HG03135 (cell line): ENCODE data around the gene DOK3.

Experiments
- ATAC-seq: cut with Tn5 transposase; IDR thresholded peaks from one replicate; pipeline ENCODE4 v1.9.1; 2021; ENCODE audit warnings: mild to moderate bottlenecking, moderate library complexity; ENCODE audit not compliant: unreplicated experiment

Gene DOK3

DNA sequence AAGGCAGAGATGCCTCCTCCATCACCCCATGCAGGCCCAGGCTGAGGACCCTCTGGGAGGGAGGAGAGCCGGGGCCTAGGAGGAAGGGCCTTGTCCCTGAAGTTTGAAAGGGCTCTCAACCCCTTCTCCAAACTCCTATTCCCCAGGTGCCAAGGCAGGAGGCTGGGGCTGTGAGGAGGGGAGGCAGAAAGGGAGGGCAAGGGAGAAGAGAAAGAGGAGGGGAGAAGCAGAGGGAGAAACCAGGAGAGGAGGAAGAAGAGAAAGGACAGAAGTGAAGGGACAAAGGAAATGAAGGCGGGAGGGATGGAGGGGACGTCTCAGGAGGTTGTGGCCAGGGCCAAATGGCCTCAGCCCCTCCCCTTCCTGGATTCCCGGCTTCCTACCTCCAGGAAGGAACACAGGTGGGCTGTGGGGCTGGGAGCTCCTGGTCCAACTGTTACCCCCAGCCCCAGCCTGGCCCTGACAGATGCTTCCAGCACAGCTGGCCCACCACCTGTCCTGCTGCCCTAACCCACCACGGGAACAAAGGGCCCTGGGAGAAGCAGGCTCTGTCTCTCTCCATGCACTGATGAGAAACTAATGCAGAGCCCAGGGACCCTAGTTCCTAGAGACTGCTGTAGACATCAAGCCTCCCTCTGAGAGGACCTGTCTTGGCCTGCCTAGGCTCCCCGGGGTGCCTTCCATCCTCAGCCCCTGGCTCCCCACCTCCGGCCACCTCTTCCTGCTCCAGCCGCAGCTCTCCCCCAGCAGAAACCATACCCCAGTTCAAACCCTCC, 39.7 kb downstream of the DOK3 start:
- ATAC-seq: no peak

DNA sequence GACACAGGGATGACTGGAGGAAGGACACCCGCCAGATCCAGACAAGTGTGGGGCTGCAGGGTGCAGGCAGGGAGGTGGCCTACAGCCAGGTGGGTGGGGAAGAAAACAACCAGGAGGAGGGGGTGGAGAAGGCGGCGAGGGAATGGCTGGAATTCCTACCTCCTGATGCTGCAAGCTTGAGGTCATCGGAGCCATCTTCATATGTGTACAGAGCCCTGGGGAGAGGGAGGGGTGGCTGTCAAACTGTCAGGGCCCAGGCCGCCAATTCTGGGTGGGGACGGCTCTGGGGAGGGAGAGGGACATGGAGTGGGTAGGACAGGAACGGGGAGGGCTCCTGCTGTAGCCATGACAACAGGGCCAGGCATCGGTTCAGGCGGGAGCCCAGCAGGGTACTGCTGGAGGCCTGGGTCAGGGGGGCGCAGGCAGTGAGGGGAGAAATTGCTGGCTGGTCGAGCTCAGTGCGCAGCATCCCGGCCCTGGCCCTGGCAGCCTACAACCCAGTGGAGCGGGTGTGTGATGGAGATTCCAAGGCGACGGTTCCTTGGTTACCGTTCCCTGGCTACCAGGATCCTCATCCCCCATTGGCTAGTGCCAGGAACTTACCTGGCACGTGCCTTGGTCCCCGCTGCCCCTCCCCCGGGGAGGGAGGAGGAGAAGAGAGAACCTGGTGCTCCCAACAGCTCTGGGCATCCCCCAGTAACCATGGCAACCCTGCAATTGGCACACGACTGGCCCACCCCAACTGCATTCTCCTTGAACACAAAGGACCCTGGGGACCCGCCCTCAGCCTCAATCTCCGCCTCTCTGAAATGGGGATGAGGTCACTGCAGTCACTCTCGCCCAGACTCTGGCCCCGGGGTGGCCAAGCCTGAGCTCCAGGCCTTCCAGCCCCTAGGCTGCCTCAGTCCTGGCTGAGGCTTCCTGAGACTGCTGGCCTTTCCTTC, 40.7 kb downstream of the DOK3 start:
- ATAC-seq: no peak

DNA sequence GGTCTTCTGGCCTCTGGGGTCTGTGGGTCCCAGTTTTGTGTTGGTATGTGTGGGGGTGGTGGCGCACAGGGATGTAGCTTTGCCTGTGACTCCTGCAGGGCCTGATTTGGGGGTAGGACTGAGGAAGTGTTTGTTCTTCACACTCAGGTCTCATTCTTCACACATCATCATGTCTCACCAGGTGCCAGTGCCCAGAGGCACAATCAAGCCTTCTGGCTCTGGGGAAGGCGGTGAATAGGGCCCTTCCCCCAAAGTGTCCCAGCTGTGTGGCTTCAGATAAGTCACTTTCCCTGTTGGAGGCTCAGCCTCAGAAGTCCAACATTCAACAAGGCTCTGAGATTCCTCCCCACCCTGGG, 41.3 kb downstream of the DOK3 start:
- ATAC-seq: no peak

DNA sequence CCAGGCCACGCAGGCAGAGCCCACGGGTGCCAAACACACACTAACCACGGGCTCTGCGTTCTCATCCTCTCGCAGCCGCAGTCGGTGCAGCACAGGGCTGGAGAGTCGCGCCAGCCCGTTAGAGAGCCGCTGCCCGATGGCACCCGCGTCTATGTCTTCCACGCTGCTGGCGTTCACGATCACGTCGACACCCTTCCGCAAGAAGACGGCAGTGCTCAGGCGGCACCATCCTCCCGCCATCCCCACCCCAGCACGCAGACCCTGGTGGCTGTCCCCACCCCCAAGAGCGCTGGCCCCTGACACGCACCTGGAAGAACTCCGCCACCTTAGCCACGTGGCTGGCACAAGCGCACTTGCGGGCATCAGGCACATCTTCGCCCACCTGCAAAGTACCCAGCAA, 42.2 kb downstream of the DOK3 start:
- ATAC-seq: no peak

DNA sequence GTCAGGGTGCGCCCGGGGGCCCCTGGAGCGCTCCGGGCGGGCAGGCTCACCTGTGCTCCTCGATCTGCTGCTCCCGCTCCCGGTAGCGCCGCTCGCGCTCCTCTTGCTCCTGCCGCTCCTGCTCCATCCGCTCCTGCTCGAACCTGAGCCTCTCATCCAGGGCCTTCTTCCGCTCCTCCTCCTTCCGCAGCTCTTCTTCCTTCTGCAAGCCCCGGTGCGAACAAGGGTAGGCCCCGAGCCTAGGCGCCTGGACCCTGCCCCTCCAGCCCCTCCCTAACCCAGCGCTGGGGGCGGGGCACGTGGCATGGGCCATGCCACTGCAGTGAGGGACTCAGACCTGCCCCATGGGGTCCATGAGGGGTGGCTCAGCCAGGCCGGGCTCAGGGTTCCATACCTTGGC, 42.8 kb downstream of the DOK3 start:
- no peak for ATAC-seq

DNA sequence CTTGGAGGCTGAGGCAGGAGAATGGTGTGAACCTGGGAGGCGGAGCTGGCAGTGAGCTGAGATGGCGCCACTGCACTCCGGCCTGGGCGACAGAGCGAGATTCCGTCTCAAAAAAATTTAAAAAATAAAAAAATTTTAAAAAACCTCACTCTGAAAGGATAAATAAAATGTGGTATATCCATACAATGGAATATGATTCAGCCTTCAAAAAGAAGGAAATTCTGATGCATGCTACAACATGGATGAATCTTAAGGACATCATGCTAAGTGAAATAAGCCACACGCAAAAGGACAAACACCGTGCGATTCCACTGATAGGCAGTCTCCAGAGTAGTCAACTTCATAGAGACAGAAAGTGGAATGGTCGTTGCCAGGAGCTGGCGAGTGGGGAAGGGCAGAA, 44.6 kb downstream of the DOK3 start:
- no peak for ATAC-seq

DNA sequence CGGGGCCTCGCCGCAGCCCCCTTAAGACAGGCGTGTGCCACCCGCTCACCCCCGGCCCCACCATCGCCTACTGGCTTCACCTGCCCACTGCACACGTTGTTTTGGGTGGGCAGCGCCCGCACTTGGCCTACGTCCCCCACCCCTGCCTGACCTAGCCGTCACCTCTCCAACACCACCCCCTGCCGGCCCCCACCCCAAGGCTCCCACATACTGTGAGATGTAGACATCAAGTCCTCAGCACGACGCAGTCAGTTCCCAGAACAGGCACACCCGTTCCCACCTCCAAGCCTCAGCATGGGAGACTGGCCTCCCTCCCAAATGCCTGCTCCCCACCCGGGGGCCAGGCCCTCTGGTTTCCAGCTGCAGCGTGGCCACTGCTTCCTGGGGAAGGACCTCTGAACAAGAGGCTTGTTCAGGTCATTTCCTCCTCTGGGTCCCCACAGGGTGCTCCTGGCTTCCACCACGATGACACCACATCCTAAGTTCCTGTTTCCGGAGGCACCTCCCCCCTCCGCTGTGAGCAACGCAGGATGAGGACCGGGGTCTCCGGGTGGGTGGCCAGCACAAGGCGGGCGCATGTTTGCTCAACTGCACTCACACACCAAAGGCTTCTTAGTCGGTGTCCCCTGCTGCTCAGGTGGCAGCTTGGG, 47.5 kb downstream of the DOK3 start:
- ATAC-seq: no peak

DNA sequence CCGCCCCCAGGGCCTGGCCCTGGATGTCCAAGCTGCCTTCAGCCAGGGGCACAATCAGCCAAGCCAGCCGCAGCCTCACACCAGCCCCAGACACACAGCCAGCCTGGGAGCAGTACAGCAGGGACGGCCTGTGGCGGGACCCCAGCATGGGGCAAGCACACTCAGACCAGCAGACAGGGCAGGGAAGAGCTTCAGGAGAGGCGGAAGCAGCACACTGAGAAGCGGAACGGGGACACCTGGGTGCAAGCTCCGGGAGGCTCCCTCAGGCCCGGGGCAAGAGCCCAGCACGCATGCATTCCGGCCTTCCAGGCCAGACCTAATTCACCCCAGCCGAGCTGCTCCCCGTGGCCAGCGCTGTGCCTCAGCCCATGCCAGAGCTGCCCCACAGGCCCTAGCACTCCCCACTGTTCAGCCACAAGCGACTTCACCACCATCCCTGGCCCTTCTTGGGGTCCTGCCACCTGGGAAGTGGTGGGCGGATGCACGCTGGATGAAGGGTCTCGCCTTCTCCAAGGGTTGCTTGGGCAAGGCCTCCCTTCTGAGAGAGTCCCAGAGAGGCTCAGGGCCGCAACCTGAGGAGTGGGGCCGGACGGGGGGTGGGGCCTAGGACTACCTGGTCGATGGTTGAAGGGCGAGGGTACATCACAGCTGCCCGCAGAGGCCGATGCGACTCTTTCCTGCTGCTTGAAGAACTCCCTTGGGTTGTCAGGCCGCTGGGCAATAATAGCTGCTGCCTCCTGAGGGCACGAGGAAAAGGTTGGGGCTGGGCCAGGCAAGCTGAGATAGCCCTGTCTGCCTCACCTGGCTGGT, 49.6 kb downstream of the DOK3 start:
- no peak for ATAC-seq

DNA sequence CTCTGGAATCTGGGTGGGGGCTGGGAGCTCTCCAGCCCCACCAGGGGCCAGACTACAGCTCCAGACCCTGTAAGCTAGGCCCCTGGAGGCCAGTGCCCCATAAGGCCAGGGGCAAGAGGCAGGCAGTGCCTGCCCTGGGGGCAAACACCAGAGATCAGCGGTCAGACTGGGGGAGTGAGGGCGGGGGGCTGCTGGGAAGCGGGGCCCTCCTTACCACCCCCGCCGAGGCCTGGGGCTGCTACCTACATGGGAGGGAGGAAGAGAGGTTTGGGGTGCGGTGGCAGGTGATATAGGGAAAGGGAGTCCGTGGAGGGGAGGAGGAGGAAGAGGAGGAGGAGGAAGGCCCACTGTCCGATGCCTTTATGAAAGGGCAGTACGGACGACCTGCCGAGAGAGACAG, 50.3 kb downstream of the DOK3 start:
- ATAC-seq: no peak

DNA sequence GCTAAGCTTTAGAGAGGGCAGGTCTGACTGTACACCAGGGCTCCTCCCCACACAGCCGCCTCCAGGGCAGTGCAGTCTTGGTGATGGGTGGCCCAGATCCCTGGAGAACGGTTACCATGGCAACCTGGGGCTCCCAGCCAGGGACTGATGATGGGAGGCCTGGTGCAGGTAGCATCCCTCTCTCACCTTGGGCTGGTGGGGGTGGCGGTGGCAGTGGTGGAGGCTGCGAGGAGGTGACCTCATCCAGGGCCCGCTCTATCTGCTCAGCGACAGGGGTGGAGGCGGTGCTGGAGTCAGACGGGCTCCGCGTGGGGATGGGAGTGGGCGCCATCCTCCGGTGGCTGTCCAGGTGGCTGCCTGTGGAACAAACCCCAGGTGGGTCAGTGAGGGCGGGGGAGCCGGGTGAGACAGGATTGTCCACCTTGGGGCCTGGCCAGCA, 50.7 kb downstream of the DOK3 start:
- ATAC-seq: no peak

DNA sequence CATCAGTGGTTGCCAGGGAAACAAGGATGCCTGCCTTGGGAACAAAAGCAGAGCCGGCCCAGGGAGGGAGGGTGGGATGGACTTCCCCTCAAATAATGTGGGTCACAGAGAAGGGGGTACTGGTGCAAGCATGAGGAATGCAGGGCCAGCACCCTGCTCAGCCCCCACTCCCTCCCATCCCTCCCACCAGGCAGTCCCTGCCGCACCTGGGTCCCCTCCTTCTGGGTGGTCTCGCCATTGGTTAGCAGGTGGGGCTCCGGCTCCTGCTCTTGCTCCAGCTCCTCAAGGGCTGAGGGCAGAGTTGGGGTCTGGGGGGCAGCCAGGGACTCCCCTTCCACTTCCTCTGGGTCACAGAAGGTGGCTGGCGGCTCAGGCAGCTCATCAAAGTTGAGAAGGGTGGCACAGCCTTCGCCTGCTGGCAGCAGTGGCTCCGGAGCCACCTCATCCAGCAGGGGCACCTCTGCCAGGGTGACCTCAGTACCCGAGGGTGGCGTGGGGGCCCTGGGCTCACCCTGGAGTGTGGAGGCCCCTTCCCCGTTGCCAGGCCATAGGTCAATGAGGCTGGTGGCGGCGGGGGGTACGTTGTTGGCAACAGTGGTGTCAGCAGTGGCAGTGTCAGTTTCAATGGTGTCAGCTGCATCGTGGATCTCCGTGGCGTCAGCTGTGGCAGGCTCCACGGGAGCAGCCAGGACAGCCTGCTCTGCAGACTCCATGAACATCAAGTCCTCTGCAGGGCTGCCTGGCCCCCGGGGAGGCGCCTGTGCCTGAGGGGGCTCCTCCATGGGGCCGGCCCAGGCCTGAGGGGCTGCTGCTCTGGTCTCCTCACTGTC, 51.6 kb downstream of the DOK3 start:
- no peak for ATAC-seq

DNA sequence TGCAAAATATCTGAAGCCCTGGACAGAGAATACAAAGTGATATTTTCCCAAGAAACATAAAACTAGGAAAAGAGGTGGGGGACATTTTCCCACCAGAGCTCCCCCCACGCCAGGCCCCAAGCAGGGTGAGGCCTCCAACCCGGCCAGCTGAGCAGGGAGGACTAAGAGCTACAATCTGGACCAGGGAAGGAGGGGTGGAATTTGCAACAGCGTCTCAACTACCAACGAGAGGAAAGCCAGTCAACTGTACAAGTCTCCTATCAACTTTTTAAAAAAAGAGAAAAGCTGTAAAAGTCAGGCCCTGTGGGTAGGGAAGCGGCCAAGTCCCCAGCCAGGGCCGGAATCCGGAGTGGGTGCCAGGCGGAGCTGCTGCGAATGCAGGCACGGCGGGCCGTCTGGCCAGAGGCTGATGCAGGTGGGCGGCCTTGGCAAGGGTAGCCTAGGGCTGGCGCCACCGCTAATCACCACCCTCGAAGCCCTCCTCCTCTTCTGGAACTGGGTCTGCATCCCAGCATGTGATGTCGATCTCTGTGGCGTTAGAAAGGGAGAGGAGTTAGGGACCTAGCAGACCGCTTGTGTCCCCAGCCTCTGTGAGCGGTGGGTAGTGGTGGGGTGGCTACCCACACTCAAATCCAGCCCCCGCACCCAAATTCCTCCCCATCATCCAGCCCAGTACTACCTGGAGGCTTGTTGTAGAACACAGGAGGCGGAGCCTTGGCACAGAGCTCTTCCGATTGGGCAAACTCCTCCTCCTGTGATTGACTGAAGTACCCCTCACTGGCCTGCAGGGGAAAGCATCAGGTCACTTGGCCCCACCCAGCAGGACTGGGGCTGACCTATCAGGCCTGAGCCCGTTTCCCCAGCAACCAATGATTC, 52.4 kb downstream of the DOK3 start:
- peak; percentile 47 for ATAC-seq

DNA sequence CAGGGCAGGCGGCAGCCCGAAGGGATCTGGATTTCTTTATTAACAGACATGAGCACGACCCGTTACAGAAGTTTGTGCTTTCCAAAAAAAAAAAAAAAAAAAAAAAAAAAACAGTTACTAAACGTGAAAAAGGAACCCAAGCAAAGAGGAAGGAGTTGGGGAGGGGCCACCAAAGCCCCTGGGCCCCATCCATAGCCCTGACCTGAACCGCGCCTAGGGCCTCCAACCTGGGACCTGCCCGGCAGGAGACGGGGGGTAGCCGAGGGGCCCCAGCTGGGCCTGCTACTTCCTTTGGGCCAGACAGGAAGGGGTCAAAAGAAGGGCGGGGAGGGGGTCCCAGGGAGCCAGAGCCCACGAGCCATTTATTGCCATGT, 53.0 kb downstream of the DOK3 start:
- no peak for ATAC-seq

DNA sequence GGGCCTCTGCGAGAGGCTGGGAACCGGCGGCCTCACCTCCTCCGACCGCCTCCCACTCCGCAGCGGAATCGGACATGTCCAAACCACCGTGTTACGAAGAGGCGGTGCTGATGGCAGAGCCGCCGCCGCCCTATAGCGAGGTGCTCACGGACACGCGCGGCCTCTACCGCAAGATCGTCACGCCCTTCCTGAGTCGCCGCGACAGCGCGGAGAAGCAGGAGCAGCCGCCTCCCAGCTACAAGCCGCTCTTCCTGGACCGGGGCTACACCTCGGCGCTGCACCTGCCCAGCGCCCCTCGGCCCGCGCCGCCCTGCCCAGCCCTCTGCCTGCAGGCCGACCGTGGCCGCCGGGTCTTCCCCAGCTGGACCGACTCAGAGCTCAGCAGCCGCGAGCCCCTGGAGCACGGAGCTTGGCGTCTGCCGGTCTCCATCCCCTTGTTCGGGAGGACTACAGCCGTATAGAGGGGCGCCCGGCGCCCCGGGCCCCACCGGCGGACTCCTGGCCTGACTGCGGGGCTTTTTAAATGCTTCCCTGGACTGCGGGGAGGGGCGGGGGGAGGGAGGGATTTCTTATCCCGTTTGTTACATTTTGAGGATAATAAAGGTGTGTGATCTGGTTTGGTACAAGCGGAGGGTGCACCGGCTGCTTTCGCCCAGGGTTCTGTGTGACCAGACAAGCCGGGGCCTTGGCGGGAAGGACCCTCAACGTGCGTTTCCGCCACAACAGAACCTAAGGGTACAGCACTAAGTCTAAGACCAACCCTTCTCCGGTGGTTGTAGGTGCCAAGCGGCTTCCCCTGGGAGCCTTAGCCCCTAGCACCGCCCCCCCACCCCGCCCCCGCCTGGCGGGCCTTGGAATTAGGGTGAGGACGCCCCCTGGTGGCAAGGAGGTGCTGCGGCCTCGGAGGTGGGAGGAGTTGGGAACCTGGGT, 53.7 kb downstream of the DOK3 start:
- ATAC-seq: peak; percentile 21

DNA sequence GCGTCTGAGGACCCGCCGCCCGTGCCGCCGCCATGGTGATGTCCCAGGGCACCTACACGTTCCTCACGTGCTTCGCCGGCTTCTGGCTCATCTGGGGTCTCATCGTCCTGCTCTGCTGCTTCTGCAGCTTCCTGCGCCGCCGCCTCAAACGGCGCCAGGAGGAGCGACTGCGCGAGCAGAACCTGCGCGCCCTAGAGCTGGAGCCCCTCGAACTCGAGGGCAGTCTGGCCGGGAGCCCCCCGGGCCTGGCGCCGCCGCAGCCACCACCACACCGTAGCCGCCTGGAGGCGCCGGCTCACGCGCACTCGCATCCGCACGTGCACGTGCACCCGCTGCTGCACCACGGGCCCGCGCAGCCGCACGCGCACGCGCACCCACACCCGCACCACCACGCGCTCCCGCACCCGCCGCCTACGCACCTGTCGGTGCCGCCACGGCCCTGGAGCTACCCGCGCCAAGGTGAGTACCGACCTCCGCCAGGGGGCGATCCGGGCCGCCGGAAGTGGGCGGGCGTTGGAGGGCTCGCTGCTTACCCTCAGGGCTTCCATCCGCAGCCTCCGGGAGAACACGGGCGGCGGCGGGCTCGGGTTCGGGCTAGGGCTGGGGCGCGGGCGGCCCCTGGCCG, 54.5 kb downstream of the DOK3 start:
- ATAC-seq: peak; percentile 48

DNA sequence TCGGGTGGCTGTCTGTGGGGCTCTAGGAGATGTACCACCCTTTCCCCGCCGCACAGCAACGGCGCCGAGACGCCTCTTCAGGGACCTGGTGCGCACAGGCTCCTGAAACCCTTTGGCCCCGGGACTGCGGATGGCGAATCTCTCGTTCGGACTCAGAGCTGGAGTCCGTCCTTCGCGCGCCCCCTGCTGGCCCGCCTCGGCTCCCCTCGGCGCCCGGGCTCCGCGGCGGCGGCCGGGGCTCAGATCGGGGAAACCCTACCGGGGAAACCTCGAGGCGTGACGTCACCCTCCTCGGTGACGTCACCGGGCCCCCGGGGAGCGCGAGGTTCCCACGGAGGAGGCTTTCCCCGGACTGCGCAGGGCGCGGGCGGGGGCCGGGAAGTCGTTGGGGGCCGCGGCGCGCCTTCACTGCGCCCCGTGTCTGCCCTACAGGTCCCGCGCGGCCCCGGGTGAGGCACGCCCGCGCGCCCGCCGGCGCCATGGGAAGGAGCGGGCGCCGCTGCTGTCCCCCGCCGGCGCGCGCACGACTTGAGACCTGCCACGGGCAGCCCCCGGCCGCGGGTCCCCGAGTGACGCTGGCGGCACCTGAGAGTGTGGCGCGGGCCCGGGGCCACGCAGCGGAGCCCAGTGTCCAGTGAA, 55.1 kb downstream of the DOK3 start:
- ATAC-seq: peak; percentile 45

DNA sequence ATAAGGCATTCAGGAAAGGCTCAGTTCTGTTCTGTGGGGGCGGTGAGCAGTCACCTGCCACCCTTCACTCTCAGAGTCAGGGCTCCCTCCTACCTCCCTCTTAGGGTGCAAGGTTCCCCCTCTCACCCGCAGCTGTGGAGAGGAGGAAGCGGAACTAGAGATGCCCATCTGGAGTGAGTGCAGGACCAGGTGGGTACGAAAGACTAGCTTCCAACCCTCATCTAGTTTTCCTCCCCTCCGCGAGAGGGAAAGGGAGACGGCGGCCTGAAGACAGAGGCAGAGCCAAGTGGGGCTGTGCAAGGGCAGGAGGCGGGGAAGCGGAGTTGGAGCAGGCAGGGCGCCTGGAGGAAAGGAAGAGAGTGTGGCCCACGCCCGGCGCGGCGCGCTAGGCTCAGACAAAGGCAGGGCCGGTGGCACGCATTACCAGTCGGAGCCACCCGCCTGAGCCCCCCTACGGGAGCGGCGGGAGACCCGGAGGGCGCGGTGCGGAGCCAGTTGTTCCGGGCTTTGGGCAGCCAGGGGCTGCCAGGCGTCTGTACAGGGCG, 55.7 kb downstream of the DOK3 start:
- ATAC-seq: peak; percentile 3
